ENCODE results near the gene FGF14.

Gene FGF14

DNA sequence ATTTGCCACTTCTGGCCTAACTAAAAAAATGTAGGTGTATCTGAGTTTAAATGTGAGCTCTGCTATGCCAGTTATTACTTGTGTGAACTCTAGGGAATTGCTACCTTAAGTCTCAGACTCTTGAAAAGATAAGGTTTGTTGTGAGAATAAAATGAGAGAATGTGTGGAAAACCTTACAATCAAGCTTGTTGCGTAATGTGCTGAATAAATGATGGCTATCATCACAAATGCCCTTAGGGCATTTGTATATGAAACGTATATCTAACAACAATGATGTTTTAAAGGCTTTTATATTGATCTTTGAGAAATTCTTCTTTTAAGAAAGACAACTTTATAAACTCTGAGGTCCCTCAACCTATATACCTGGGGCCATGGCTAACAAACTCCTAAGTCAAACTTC lies 564.6 kb downstream of the FGF14 start:
- H2AK5ac ChIP-seq (ENCODE audit: low read length): no peak overlapping the region
- no CpG with 5 or more reads among the region's 2 CpGs for WGBS (ENCODE audit: extremely low coverage, insufficient coverage, low lambda C conversion rate)
- H4K8ac ChIP-seq (ENCODE audit: low read depth, low read length): no peak overlapping the region
- no peak overlapping the region for H2BK5ac ChIP-seq (ENCODE audit: low read length)
- no peaks in the 10 kb centered on the region for H3K79me1 ChIP-seq (ENCODE audit: low read length)
- H3K27me3 ChIP-seq (ENCODE audit: insufficient read depth, low read length, poor library complexity): no peaks in the 10 kb centered on the region
- no peak overlapping the region for H3K9ac ChIP-seq (ENCODE audit: low read length)
- no peak overlapping the region for H3K27ac ChIP-seq (ENCODE audit: low read depth, low read length)
- H2BK120ac ChIP-seq (ENCODE audit: low read depth, low read length): no peak overlapping the region
- no peak overlapping the region for H3K56ac ChIP-seq (ENCODE audit: low read length)
- no peak overlapping the region for H3K4me3 ChIP-seq (ENCODE audit: low read length)
- no peak overlapping the region for H3K4me2 ChIP-seq (ENCODE audit: low read length)
- no peaks in the 10 kb centered on the region for H3K79me2 ChIP-seq (ENCODE audit: control insufficient read depth, insufficient read depth, low read length)
- peaks cover 2% of the 10 kb centered on the region for H3K4me1 ChIP-seq (ENCODE audit: control insufficient read depth, low read depth, low read length)
- no peak overlapping the region for H2BK15ac ChIP-seq (replicated peaks; ENCODE audit: low read depth)
- no peak overlapping the region for H3K4ac ChIP-seq (ENCODE audit: low read depth, low read length)
- no peaks in the 10 kb centered on the region for H3K36me3 ChIP-seq (ENCODE audit: control insufficient read depth, insufficient read depth, low read length)
- no peak overlapping the region for H4K5ac ChIP-seq (ENCODE audit: low read length)
- no peak for DNase-seq
- no peak overlapping the region for H3K23ac ChIP-seq (ENCODE audit: low read length)
- no peak overlapping the region for H3K18ac ChIP-seq (ENCODE audit: low read length)

DNA sequence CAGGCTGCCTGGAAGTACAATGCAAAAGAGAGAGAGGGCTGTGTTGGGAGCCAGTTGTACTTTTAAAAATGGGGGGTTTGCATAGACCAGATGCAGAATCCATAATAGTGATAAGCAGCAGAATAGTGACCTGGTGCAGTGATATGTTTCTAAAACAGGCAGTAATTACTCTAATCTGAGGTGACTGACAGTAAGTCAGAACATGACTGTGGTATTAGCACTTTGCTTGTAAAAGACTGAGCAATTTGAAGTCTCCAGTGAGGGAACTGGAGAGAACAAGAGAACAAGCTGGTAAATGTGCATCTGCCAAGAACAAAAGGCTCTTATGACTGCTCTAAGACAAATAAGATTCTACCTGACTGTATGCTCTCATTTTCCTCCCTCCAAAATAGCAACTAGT lies 565.9 kb downstream of the FGF14 start:
- no peak overlapping the region for H3K18ac ChIP-seq (ENCODE audit: low read length)
- no peak overlapping the region for H3K4me2 ChIP-seq (ENCODE audit: low read length)
- H3K36me3 ChIP-seq (ENCODE audit: control insufficient read depth, insufficient read depth, low read length): no peaks in the 10 kb centered on the region
- no peak overlapping the region for H3K4me3 ChIP-seq (ENCODE audit: low read length)
- no peak overlapping the region for H2AK5ac ChIP-seq (ENCODE audit: low read length)
- H3K4me1 ChIP-seq (ENCODE audit: control insufficient read depth, low read depth, low read length): no peaks in the 10 kb centered on the region
- no peak overlapping the region for H3K56ac ChIP-seq (ENCODE audit: low read length)
- no peak overlapping the region for H2BK5ac ChIP-seq (ENCODE audit: low read length)
- no peak overlapping the region for H2BK15ac ChIP-seq (replicated peaks; ENCODE audit: low read depth)
- H4K8ac ChIP-seq (ENCODE audit: low read depth, low read length): no peak overlapping the region
- no peak overlapping the region for H3K4ac ChIP-seq (ENCODE audit: low read depth, low read length)
- H2BK120ac ChIP-seq (ENCODE audit: low read depth, low read length): no peak overlapping the region
- no peaks in the 10 kb centered on the region for H3K27me3 ChIP-seq (ENCODE audit: insufficient read depth, low read length, poor library complexity)
- no peak overlapping the region for H3K9ac ChIP-seq (ENCODE audit: low read length)
- H4K5ac ChIP-seq (ENCODE audit: low read length): no peak overlapping the region
- H3K79me2 ChIP-seq (ENCODE audit: control insufficient read depth, insufficient read depth, low read length): no peaks in the 10 kb centered on the region
- no peak for DNase-seq
- H3K27ac ChIP-seq (ENCODE audit: low read depth, low read length): no peak overlapping the region
- H3K23ac ChIP-seq (ENCODE audit: low read length): no peak overlapping the region
- no peaks in the 10 kb centered on the region for H3K79me1 ChIP-seq (ENCODE audit: low read length)

DNA sequence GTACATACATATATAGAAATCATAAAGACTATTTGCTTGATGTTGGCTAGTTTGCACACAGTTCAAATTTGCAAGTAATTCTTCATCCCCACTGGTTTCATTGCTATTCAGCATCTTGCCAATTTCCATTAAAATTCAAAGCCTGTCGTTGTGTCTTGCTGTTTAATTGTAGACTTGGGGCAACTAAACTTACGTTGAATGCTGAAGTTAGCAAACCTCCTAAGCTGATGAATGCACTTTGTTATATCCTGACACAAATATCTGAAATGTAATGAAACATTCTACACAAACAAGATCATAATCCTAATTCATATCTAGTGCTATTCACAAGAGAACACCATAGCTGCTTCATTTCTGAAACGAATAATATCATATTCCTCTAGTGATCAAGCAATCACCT lies 568.2 kb downstream of the FGF14 start:
- Histone ChIP-seq H3K79me2 (ENCODE audit: control insufficient read depth, insufficient read depth, low read length) (no peaks in the 10 kb centered on the region), H3K23ac (ENCODE audit: low read length) (no peak overlapping the region), H2BK15ac (replicated peaks; ENCODE audit: low read depth) (no peak overlapping the region), H3K4ac (ENCODE audit: low read depth, low read length) (no peak overlapping the region), H3K4me1 (ENCODE audit: control insufficient read depth, low read depth, low read length) (no peaks in the 10 kb centered on the region), H3K18ac (ENCODE audit: low read length) (no peak overlapping the region), H3K27ac (ENCODE audit: low read depth, low read length) (no peak overlapping the region), H2AK5ac (ENCODE audit: low read length) (no peak overlapping the region), H3K4me3 (ENCODE audit: low read length) (no peak overlapping the region), H3K27me3 (ENCODE audit: insufficient read depth, low read length, poor library complexity) (no peaks in the 10 kb centered on the region), H4K8ac (ENCODE audit: low read depth, low read length) (no peak overlapping the region), H3K36me3 (ENCODE audit: control insufficient read depth, insufficient read depth, low read length) (no peaks in the 10 kb centered on the region), H3K4me2 (ENCODE audit: low read length) (no peak overlapping the region), H3K56ac (ENCODE audit: low read length) (no peak overlapping the region), H3K9ac (ENCODE audit: low read length) (no peak overlapping the region), H2BK120ac (ENCODE audit: low read depth, low read length) (no peak overlapping the region), H3K79me1 (ENCODE audit: low read length) (no peaks in the 10 kb centered on the region), H2BK5ac (ENCODE audit: low read length) (no peak overlapping the region), H4K5ac (ENCODE audit: low read length) (no peak overlapping the region)
- WGBS (ENCODE audit: extremely low coverage, insufficient coverage, low lambda C conversion rate): no CpG with 5 or more reads among the region's 3 CpGs
- no peak for DNase-seq

DNA sequence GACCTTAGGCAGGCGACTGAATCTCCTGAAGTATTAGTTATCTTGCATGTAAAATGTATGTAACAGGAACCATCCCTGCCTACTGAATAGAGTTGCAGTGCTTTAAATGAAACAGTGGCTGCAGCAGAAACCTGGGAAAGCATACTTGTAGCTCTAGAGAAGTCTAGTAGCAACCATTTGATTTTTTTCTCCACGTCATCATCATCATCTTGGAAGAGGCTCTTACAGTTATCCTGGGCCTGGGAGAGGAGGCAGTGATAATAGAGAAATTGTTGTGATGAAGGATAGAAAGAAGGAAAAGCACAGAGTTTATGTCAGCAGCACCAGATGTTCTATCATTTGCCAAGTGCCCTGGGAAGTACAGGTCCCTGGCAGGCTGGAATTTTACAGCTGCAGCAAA lies 571.8 kb downstream of the FGF14 start:
- no peak overlapping the region for H2BK5ac ChIP-seq (ENCODE audit: low read length)
- no CpG with 5 or more reads among the region's 2 CpGs for WGBS (ENCODE audit: extremely low coverage, insufficient coverage, low lambda C conversion rate)
- no peak for DNase-seq

DNA sequence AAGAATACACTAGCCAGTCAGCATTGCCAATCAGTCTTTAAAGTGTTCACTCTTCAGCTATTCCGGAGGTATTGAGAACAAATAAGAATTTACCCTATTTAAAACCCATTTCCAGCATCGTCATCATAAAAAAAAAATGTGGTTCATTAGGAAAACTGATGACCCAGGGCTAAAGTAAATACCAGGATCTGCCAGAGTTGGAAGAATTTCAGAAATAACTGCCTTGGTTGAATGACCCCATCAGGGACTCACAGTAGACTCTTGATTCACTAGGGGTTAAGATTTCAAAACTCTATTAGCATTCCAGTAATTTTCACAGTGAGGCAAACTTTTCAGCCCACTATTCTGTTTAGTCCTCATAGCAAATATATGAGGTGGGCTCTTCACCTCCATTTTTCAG lies 572.4 kb downstream of the FGF14 start:
- no peaks in the 10 kb centered on the region for H3K36me3 ChIP-seq (ENCODE audit: control insufficient read depth, insufficient read depth, low read length)
- no peak overlapping the region for H3K9ac ChIP-seq (ENCODE audit: low read length)
- H4K5ac ChIP-seq (ENCODE audit: low read length): no peak overlapping the region
- no CpG with 5 or more reads among the region's 2 CpGs for WGBS (ENCODE audit: extremely low coverage, insufficient coverage, low lambda C conversion rate)
- H3K56ac ChIP-seq (ENCODE audit: low read length): no peak overlapping the region
- DNase-seq: no peak
- H3K18ac ChIP-seq (ENCODE audit: low read length): no peak overlapping the region
- no peak overlapping the region for H4K8ac ChIP-seq (ENCODE audit: low read depth, low read length)
- no peak overlapping the region for H2AK5ac ChIP-seq (ENCODE audit: low read length)
- H3K79me1 ChIP-seq (ENCODE audit: low read length): no peaks in the 10 kb centered on the region
- no peak overlapping the region for H2BK120ac ChIP-seq (ENCODE audit: low read depth, low read length)
- H3K4me3 ChIP-seq (ENCODE audit: low read length): no peak overlapping the region
- H3K27me3 ChIP-seq (ENCODE audit: insufficient read depth, low read length, poor library complexity): no peaks in the 10 kb centered on the region
- H3K4ac ChIP-seq (ENCODE audit: low read depth, low read length): no peak overlapping the region
- no peak overlapping the region for H2BK15ac ChIP-seq (replicated peaks; ENCODE audit: low read depth)
- H2BK5ac ChIP-seq (ENCODE audit: low read length): no peak overlapping the region
- H3K4me1 ChIP-seq (ENCODE audit: control insufficient read depth, low read depth, low read length): no peaks in the 10 kb centered on the region
- H3K79me2 ChIP-seq (ENCODE audit: control insufficient read depth, insufficient read depth, low read length): no peaks in the 10 kb centered on the region
- H3K4me2 ChIP-seq (ENCODE audit: low read length): no peak overlapping the region
- no peak overlapping the region for H3K23ac ChIP-seq (ENCODE audit: low read length)
- no peak overlapping the region for H3K27ac ChIP-seq (ENCODE audit: low read depth, low read length)

More for the DNA sequence above, 571.8 kb downstream of the FGF14 start:
- Histone ChIP-seq H3K27me3 (ENCODE audit: insufficient read depth, low read length, poor library complexity) (no peaks in the 10 kb centered on the region), H3K79me1 (ENCODE audit: low read length) (no peaks in the 10 kb centered on the region), H3K18ac (ENCODE audit: low read length) (no peak overlapping the region), H3K79me2 (ENCODE audit: control insufficient read depth, insufficient read depth, low read length) (no peaks in the 10 kb centered on the region), H3K36me3 (ENCODE audit: control insufficient read depth, insufficient read depth, low read length) (no peaks in the 10 kb centered on the region), H2BK15ac (replicated peaks; ENCODE audit: low read depth) (no peak overlapping the region), H3K56ac (ENCODE audit: low read length) (no peak overlapping the region), H3K4ac (ENCODE audit: low read depth, low read length) (no peak overlapping the region), H3K4me2 (ENCODE audit: low read length) (no peak overlapping the region), H3K23ac (ENCODE audit: low read length) (no peak overlapping the region), H3K4me1 (ENCODE audit: control insufficient read depth, low read depth, low read length) (no peaks in the 10 kb centered on the region), H4K5ac (ENCODE audit: low read length) (no peak overlapping the region), H2AK5ac (ENCODE audit: low read length) (no peak overlapping the region), H3K4me3 (ENCODE audit: low read length) (no peak overlapping the region), H3K27ac (ENCODE audit: low read depth, low read length) (no peak overlapping the region), H3K9ac (ENCODE audit: low read length) (no peak overlapping the region), H4K8ac (ENCODE audit: low read depth, low read length) (no peak overlapping the region), H2BK120ac (ENCODE audit: low read depth, low read length) (no peak overlapping the region)

DNA sequence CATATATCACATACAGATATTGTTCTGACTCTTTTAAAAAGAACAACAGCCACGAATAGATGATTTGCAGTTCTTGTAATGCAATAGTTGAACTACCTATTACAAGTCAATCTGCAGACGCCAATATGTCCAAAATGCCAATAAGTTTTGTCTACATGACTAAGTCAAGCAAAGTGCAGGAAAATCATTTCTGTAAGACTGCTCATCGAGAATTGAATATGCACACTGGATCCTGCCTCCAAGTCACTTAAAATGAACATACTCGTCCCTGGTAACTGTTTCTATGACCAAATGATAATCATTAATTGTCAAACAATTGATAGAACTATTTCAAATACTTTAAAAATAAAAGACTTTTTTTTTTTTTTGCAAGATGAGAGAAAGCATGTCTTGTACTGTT lies 573.7 kb downstream of the FGF14 start:
- H2AK5ac ChIP-seq (ENCODE audit: low read length): no peak overlapping the region
- no peak overlapping the region for H3K56ac ChIP-seq (ENCODE audit: low read length)
- no peaks in the 10 kb centered on the region for H3K79me1 ChIP-seq (ENCODE audit: low read length)
- no peak overlapping the region for H3K23ac ChIP-seq (ENCODE audit: low read length)
- H3K9ac ChIP-seq (ENCODE audit: low read length): no peak overlapping the region
- no peaks in the 10 kb centered on the region for H3K79me2 ChIP-seq (ENCODE audit: control insufficient read depth, insufficient read depth, low read length)
- H3K4ac ChIP-seq (ENCODE audit: low read depth, low read length): no peak overlapping the region
- no peak overlapping the region for H3K4me2 ChIP-seq (ENCODE audit: low read length)
- no peak overlapping the region for H3K4me3 ChIP-seq (ENCODE audit: low read length)
- H2BK15ac ChIP-seq (replicated peaks; ENCODE audit: low read depth): no peak overlapping the region
- no peak overlapping the region for H3K18ac ChIP-seq (ENCODE audit: low read length)
- no peaks in the 10 kb centered on the region for H3K4me1 ChIP-seq (ENCODE audit: control insufficient read depth, low read depth, low read length)
- no peak overlapping the region for H2BK120ac ChIP-seq (ENCODE audit: low read depth, low read length)
- no peak overlapping the region for H3K27ac ChIP-seq (ENCODE audit: low read depth, low read length)
- WGBS (ENCODE audit: extremely low coverage, insufficient coverage, low lambda C conversion rate): no CpG with 5 or more reads among the region's 4 CpGs
- DNase-seq: no peak
- no peak overlapping the region for H2BK5ac ChIP-seq (ENCODE audit: low read length)
- H3K27me3 ChIP-seq (ENCODE audit: insufficient read depth, low read length, poor library complexity): no peaks in the 10 kb centered on the region
- H4K5ac ChIP-seq (ENCODE audit: low read length): no peak overlapping the region
- H4K8ac ChIP-seq (ENCODE audit: low read depth, low read length): no peak overlapping the region
- no peaks in the 10 kb centered on the region for H3K36me3 ChIP-seq (ENCODE audit: control insufficient read depth, insufficient read depth, low read length)
